GM19099 (cell line): ENCODE data around the gene NUAK2.

Experiments
- POLR2A ChIP-seq: IDR thresholded peaks from 3 replicates; pipeline ENCODE4 v1.6.1; 2011; ENCODE audit warnings: low read depth; ENCODE audit not compliant: insufficient read length; ENCODE audit errors: extremely low read depth

The NUAK2 gene

GRCh38 chr1:205262731-205263171, 58.8 kb downstream of the NUAK2 start:
- TF ChIP-seq POLR2A: no peak

- no peak for TF ChIP-seq POLR2A
These were observed 59.4 kb downstream of the NUAK2 start for GRCh38 chr1:205261946-205262691.

GRCh38 chr1:205260948-205261732, 60.4 kb downstream of the NUAK2 start:
- no peak for TF ChIP-seq POLR2A

GRCh38 chr1:205259998-205260397, 61.5 kb downstream of the NUAK2 start:
- no peak for TF ChIP-seq POLR2A

GRCh38 chr1:205259324-205259832, 62.2 kb downstream of the NUAK2 start:
- no peak for TF ChIP-seq POLR2A

- TF ChIP-seq POLR2A: no peak
These were observed 62.8 kb downstream of the NUAK2 start for GRCh38 chr1:205258719-205259118.

- no peak for TF ChIP-seq POLR2A
These were observed 63.3 kb downstream of the NUAK2 start for GRCh38 chr1:205258261-205258691.

- no peak for TF ChIP-seq POLR2A
These were observed 63.8 kb downstream of the NUAK2 start for GRCh38 chr1:205257735-205258134.

GRCh38 chr1:205256951-205257625, 64.5 kb downstream of the NUAK2 start:
- TF ChIP-seq POLR2A: no peak

- TF ChIP-seq POLR2A: no peak
These were observed 65.4 kb downstream of the NUAK2 start for GRCh38 chr1:205255941-205256780.
